NOMO-1 treated with dmso at 0.1 percent for 144 hours (cell line): ENCODE measurements around the gene ICAM4.

Experiments used
- DNase-seq: peaks from one replicate; lab custom pipeline; 2025; ENCODE audit not compliant: unreplicated experiment; lab: John Stamatoyannopoulos, UW

The ICAM4 gene

GRCh38 chr19:10317045-10317856 is 30.5 kb downstream of the ICAM4 start:
- DNase-seq: no peak

- no peak for DNase-seq
These were observed 31.2 kb downstream of the ICAM4 start for GRCh38 chr19:10317857-10318462.

GRCh38 chr19:10318807-10319682 is 32.3 kb downstream of the ICAM4 start:
- no peak for DNase-seq

GRCh38 chr19:10320602-10321416 is 34.1 kb downstream of the ICAM4 start:
- DNase-seq: no peak

GRCh38 chr19:10321417-10321797 is 34.7 kb downstream of the ICAM4 start:
- no peak for DNase-seq

DNA sequence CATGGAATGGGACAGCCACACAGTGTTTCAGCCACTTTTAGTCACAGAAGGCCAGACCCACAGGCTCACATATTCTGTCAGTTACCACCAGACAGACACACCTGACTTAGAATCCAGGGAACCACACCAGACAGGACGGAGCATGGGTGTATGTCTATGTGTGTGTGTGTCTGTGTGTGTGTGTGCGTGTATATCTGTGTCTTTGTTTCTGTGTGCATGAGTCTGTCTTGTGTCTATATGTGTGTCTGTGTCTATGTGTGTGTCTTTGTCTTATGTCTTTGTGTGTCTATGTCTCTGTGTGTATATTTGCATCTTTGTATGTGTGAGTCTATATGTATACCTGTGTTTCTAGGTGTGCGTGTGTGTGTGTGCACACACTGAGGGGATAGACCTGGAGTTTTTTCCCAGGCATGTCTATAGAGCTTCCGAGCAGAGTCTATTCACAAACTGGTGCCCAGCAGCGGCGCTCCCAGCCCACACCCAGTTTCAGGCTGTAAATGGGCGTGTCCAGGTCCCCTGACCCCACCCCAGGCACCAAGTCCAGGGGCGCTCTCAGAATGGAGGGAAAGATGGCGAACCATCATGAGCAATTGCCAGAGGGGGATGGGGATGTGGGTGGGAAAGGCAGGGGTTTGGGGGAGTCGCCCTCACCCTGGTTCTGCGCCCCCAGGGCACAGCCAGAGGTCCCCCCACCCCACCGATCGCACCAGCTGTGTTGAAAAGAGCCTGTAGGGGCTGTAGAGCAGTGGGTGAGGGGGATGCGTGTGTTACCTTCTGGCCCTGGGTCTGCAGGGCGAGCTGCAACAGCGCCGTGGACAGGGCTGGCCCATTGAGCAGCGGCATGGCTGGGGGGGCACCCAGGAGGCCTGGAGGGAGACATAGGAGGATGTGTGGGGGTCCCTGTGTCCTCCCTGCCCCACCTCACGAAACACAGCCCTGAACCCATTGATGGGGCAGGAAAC is 35.4 kb downstream of the ICAM4 start:
- DNase-seq: no peak

DNA sequence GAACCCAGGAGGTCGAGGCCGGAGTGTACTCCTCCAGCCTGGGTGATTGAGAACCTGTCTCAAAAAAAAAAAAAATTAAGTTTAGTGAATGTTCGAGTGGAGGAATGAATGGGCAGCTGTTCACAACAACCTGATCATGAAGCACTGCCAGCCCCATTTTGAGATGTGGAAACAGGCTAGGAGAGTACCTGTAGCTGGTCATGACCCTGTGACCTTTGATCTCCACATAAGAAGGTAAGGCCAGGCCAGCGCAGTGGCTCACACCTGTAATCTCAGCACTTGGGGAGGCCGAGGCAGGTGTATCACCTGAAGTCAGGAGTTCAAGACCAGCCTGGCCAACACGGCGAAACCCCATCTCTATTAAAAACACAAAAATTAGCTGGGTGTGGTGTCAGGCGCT is 39.0 kb downstream of the ICAM4 start:
- DNase-seq: no peak

- DNase-seq: no peak
These were observed 41.0 kb downstream of the ICAM4 start for GRCh38 chr19:10327793-10328192.

DNA sequence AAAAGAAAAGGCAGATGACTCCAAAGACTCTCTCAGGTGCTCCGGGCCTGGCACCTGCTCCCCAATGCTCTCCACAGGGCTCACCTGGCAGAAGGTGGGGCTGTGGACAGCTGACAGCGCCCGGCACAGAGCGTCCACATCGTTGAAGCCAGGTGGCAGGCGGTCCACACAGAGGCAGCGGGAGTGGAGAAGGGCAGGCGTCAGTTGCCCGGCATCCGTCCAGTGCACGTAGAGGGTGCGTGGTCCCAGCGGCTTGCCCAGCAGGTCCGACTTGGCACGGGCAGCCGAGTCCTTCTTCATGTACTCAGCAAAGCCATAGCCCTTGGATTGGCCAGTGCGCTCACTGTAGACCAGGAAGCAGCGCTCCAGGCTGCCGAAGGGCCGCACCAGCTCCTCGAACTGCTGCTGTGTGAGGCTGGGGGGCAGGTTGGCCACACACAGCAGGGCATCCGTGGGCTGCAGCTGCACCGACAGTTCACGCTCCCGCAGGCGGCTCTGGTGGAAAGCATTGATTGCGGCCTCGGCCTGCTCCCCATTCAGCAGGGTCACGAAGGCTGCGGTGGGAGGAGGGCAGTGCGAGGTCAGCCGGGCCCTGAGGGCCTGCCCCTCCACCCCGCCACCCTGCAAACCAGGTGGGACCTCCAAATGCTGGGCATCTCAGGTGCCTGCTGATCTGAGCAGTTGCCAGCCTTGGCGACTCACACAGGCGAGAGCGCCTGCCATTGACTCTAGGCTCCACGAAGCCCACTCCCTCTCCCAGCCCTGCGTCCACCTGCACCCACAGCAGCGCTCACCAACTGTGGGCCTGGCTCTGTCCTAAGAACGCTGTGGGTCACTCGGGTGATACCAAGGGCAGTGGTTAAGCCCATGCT is 42.0 kb downstream of the ICAM4 start:
- DNase-seq: no peak

DNA sequence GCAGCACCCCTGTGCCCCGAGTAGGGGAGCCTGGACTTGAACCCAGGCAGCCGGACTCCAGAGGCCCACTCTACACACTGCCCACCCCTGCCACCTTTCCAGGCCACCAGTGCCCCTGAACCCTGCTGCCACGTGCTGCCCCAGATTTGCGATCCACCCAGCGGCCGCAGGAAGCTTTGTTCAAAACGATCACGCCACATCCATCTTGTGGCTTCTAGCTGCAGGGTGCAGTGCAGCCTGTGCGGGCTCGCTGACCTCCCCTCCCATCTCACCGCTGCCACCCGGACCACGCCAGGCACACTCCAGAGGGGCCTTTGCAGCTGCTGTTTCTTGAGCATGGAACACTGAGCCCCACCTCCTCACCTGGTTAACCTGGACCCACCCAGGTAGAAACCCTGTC is 42.8 kb downstream of the ICAM4 start:
- DNase-seq: no peak

DNA sequence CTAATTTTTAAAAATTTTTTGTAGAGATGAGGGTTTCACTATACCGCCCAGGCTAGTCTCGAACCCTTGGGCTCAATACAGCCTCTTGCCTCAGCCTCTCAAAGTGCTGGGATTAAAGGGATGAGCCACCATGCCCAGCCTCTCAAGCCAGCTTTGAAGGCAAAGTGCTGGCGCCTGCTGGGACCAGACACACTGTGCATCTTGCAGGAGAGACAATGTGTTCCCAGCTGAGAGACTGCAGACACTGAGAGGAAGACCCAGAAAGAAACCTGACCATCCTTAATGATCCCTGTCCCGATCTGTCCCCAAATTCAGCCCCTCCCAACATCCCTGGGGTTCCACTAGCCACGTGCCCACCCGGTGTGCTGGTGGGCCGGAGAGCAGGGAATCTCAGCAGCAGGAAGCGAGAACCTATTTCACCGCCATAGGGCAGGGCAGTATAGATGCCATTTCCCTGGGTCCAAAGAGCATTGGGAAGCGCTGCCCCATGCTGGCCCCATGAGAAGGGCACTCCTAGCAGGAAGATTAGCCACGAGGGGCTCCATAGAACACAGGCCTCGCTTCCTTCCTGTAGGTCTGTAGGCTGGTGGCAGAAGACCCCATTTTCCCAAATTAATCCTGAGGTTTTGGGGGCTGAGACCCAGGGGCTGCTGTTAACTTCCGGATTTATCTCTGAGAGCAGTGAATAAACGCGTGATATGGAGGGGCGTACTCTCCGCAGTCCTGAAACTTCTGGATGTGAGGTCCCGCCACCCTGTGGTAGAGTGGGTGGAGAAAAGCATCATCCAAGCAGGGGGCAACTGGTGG is 45.6 kb downstream of the ICAM4 start:
- no peak for DNase-seq

DNA sequence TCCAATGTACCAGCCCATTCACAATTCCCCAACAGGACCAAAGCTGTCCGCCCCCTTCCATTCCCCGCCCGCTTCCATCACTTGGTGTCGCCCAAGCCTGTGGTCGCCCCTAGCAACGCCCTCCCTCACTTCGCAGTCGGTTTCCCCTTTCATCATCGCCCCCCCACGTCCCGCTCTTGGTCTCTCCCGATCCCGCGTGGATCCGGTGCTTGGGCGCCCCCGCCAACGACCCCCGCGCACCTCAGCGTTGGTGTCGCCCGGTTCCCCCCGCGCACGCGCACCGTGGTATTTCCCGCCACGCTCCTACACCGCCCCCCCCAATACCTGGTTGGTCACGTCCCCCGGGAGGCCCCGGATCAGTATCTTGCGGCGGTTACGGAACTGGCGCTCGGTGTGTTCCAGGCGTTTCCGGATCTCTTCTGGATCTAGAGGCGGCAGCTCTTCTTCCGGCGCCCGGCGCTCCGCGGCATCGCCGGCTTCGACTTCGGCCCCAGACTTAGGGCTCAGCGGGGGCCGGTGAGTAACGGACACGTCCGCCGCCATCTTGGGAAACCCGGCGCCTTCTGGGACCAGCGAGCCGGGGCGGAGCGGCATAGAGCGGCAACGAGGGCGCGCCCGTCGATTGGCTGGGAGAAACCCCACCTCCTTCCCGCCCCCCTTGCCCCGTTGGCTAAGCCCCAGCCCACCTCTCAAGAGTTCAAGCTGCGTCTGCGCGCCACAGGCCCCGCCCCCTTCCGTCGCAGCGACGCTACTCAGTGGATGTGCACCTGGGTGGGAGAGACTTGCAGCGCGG is 46.4 kb downstream of the ICAM4 start, which contains the start of gene RAVER1:
Gene RAVER1, minus strand, starts transcription at position 565 of the 793 bp plus-strand sequence. Its CDS starts 22 bp downstream, at position 543.
- DNase-seq: peak; percentile 89

DNA sequence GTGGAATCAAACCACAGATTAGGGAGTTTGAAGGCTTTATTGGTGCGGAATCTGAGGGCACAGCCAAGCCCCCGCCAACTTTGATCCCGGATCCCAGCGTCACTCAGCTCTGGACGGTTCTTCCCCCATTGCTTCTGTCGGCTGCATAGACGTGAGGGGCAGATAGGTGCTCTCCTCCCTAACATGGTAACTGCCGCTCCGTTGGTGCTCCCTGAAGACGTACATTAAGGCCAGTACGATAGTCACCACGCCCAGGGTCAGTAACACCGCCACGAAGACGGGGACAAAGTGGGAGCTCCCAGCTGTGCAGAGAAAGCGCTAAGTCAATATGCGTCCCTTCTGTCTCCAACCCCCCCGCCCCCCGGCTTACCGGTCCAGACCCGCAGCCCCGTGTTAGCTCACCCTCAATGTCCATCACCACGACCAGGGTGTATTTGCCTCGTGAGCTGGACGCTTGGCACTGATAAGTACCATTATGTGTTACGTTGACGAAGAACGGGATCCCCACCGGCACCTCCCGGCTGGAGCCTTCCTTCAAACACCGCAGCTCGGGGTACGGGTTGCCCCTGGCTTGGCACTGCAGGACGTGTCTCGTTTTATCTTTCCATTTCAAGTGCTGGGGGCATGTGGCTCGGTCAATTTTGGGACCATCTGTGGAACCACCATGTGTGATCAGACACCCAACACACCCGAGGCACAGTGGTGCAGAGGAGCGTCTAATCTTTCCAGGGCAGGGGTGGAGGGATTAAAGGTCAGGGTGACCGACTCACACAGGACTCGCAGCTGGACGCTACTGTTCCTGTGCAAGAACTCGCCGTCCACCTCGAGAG is 47.2 kb downstream of the ICAM4 start:
- DNase-seq: no peak

GRCh38 chr19:10334588-10335351 is 48.0 kb downstream of the ICAM4 start:
- DNase-seq: peak; percentile 77

- DNase-seq: no peak
These were observed 48.7 kb downstream of the ICAM4 start for GRCh38 chr19:10335352-10335985.
